GM23338 (cell line): ENCODE measurements around the gene IMMP2L.

Experiments used
- CTCF ChIP-seq, 2 experiments: fragments of 200-600 bp in 1 of 2; sonication (generic) in 1 of 2; conservative IDR thresholded peaks; 2 replicates each; pipeline versions ENCODE4 v1.5.1 to v1.6.1; 2016 to 2017; ENCODE audit warnings: antibody characterized with exemption in 2 of 2, low read depth in 2 of 2, mild to moderate bottlenecking in 2 of 2, moderate library complexity in 1 of 2
- EZH2 ChIP-seq: fragments of 200-600 bp; sonication (generic); IDR thresholded peaks from one replicate; pipeline ENCODE4 v1.8.0; 2017; ENCODE audit warnings: antibody characterized with exemption, mild to moderate bottlenecking, low read depth; ENCODE audit not compliant: unreplicated experiment
- POLR2AphosphoS5 ChIP-seq: IDR thresholded peaks from 2 replicates; pipeline ENCODE4 v1.6.1; 2016; ENCODE audit warnings: antibody characterized with exemption, low read depth

GRCh38 chr7:111108496-111108895 lies 453.8 kb downstream of the IMMP2L start:
- no peak for TF ChIP-seq CTCF (conservative IDR thresholded peaks at IDR 0.05; ENCODE audit: low read depth in 2 of 2)
- TF ChIP-seq EZH2, result no peak
- no peak for TF ChIP-seq POLR2AphosphoS5
